Thyroid gland (tissue), 4 donors: ENCODE data around the gene ABHD14A.

Source experiments
- POLR2A ChIP-seq, 2 donors: fragments of 450-650 bp; IDR thresholded peaks; one replicate each; pipeline ENCODE4 v1.6.1; 2017; ENCODE audit warnings: antibody characterized with exemption in 2 of 2, mild to moderate bottlenecking in 2 of 2, moderate library complexity in 1 of 2
- TF ChIP-seq, protein P1 (sequence below), 6 experiments: fragments of 200-600 bp in 3 of 6; fragments of 450-650 bp in 3 of 6; sonication (generic) in 3 of 6; IDR thresholded peaks; one replicate each; pipeline ENCODE4 v1.5.1; 2016 to 2019; ENCODE audit warnings: antibody characterized with exemption in 6 of 6, mild to moderate bottlenecking in 2 of 6, inconsistent platforms in 1 of 6, moderate library complexity in 1 of 6

DNA sequence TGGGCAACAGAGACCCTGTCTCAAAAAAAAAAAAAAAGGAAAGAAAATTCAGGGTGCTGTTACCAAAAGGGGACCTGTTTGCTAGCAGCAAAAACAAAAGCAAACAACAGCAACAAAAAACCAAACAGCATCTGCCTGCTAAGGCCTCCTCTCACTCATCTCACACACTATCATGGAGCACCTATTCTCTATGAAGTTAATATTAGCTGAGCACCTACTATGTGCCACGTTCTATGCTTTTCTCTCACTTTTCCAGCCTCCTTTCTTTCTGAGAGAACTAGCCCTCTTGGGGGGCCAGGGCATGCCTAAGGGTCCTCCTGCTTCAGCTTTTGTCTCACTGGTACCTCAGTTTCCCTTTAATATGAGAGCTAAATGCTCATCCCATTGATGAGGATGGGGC is 20.2 kb upstream of the ABHD14A start:
- TF ChIP-seq, protein P1, sequence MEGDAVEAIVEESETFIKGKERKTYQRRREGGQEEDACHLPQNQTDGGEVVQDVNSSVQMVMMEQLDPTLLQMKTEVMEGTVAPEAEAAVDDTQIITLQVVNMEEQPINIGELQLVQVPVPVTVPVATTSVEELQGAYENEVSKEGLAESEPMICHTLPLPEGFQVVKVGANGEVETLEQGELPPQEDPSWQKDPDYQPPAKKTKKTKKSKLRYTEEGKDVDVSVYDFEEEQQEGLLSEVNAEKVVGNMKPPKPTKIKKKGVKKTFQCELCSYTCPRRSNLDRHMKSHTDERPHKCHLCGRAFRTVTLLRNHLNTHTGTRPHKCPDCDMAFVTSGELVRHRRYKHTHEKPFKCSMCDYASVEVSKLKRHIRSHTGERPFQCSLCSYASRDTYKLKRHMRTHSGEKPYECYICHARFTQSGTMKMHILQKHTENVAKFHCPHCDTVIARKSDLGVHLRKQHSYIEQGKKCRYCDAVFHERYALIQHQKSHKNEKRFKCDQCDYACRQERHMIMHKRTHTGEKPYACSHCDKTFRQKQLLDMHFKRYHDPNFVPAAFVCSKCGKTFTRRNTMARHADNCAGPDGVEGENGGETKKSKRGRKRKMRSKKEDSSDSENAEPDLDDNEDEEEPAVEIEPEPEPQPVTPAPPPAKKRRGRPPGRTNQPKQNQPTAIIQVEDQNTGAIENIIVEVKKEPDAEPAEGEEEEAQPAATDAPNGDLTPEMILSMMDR (IDR thresholded peaks at IDR 0.05), result no peak
- no peak for TF ChIP-seq POLR2A (IDR thresholded peaks at IDR 0.05)
